GM18861 (cell line): ENCODE measurements around the gene SLC12A5.
"Not testable (repeated sequence)": the region's sequence is repeated elsewhere in the genome, so short reads cannot be mapped to it uniquely, and the experiment has no call there.

Experiments used
- ATAC-seq: cut with Tn5 transposase; IDR thresholded peaks from one replicate; pipeline ENCODE4 v1.9.1; 2021; ENCODE audit not compliant: unreplicated experiment

SLC12A5 gene

DNA sequence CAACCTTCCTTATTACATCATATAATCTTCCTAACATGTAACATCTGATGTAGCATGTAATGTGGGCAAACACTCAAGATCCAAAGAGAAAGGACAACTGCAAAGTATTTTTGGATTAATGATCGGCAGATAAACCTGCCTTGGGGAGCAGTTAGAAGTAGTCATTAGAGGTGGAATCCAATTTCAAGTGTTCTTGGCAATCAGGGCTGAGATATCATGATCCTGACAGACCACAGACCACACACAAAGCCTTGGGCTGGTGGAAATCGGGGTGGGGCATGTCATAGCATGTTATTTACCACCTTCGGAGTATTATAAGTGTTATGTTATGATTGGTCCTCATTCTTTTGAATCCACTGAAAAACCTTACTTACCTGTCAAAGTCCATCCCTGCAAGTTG lies 44.4 kb downstream of the SLC12A5 start:
- no peak for ATAC-seq

DNA sequence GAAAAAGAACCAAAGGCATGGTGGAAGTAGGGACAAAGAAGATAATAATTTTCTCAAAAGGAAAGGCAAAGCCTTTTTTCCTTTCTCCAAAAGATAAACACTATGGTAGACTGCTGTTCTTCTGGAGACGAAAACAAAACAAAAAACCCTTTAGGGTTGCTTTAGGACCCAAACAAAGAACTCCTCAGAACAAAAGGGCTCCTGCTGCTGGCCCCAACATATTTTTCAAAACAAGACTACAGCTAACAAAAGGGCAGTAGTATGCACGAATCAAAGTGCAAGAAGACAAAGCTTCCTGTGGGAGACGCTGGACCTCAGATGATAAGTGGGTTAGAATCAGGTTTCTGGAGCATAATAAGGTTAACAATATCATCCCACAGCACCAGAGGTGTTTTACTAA lies 45.0 kb downstream of the SLC12A5 start:
- no peak for ATAC-seq

DNA sequence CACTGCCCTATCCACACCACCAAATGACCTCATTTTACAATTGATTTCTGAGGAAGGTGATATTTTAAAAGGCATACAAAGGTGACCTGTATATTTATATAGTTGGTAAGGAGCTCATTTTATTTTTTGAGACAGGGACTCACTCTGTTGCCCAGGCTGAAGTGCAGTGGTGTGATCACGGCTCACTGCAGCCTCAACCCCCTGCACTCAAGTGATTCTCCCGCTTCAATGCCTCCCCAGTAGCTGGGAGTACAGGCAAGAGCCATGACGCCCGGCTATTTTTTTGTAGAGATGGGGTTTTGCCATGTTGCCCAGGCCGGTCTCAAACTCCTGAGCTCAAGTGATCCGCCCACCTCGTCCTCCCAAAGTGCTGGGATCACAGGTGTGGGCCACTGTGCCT lies 47.8 kb downstream of the SLC12A5 start:
- no peak for ATAC-seq

DNA sequence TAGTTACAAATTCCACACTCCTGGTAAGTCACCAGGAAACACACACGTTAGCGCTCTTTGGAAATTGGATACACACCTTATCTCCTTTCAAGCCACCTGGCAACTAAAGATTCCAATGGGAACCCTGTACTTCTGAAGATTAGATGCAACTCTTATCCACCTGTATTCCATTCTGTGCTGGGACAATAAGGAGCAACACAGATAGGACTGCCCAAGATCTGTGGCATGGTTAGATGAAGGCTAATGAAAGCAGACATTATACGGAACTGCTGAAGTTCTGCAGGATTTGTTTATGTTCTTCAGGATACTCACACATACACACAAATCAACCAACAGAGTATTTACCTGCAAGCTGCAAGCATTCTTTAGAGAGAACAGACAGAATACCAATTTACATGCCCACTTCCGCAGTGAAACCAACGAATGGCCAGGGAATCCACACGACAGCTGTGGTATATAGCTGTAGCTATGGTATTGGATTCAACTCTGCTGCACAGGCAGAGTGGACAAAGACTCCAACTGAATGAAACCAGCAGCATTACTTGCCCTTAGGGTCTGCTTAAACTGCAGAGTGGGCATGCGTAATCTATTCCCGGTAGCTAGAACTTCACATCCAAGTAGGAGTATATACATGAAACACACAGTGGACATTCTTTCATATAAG lies 48.8 kb downstream of the SLC12A5 start:
- no peak for ATAC-seq

DNA sequence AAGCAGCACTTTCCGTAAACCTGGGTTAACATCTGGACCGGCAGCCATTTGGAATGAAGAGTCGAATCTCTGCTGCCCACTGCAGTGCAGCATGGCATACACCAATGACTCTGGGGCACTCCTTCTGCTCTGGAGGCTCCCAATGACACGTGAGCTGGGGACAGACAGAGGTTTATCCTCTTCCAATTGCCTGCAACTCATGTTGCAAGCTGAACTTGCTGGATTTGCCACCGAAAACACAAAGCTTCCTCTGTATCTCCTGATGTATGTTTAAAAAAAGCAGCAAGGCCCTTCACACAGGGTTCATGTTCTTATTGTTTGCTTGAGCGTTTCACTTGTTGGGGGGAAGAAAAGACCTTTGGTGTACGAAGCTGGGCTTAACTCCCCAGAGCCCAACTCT lies 49.9 kb downstream of the SLC12A5 start:
- ATAC-seq = no peak

DNA sequence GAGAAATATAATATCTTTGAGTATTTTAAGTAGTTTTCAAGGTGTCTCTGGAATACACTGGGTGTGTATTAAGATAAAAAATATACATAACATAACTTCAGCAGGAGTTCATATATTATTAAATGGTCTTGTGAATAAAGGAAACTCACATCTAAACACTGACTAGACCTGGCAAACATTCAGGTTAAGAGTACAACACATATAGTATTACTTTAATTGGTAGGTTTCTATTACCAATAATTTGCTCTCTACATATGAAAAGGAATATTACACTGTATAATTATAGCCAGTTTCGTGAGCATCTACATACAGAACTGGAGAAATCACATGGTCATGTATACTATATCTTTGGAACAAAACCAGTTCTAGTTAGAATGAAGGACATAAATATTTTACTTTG lies 52.1 kb downstream of the SLC12A5 start:
- no peak for ATAC-seq

DNA sequence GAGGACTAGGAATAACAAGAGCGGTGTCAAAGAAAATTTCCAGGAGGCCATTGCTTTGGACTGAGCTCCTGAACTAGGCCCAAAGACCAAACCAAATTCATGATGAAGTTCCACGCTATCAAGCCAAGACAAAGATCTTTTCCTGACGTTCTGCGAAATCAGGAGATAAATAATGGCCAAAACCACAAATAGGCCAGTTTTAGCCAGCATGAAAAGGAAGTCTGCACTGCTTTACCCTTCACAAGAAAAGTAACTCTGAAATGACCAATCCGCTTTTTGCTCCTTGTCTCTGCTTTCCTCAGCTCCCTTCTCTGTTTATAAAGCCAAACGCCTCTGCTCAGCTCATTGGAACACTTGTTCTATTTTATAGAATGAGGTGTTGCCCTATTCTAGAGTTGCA lies 54.1 kb downstream of the SLC12A5 start:
- no peak for ATAC-seq

DNA sequence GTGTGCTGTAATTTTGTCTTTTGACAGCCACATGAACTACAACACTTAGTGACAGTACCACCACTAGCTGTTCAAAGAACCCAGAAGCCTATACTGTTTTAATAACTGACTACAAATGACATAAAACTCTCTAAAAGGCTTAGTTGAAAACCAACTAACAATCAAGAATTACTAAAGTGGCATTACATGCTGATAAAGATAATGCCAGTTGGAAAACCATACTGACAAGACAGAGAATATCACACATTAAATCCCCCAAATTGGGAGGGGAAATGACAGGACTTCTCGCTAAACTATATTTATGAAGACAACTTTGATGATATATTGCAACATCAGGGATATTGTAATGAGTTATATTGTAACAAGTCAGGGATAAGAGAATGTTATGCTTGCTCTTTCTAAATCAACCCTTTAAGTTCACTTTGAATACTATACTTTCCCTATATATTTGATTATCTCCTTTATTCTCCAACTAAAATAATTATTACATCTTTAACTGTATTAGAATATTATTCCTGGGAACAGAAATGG lies 54.6 kb downstream of the SLC12A5 start:
- no peak for ATAC-seq

DNA sequence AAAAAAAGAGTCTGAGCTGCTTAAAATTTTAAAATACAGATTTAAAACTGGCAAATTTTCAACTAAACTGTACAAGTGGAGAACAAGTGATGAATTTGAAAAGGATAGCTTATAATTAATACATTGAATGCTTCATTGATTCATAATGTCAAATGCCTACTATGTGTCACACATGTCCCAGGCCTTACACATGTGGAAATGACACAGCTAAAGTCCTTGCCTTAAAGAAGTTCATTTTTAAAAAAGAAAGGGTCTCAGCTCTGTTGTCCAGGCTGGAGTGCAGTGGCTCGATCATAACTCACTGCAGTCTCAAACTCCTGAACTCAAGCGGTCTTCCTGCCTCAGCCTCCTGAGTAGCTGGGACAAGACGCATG lies 55.8 kb downstream of the SLC12A5 start:
- ATAC-seq = no peak

DNA sequence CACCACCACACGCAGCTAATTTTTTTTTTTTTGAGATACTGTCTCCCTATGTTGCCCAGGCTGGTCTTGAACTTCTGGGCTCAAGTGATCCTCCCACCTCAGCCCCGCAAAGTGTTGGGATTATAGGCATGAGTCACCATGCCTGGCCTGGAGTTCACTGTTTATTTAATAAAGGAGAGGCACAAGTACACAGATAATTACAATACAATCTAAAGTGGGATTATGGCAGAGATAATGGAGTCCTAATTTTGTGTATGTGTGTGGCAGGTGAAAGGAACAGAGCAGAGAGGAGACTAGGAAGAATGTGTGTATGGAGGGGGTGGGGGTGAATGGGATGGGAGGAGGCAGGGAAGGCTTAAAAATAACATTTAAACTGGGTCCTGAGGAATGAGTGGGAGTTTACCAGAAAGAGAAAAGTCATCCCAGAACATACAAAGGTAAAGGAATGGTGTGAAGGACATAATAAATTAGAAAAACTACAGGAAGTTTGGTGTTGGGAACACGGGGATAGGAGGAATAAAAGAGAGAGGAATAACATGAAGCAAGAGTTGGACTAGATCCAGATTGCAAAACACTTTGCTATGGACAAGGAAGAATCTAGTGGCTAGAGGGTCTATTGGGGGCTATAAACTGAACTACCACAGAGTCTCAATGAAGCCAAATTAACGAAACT lies 56.3 kb downstream of the SLC12A5 start:
- no peak for ATAC-seq

DNA sequence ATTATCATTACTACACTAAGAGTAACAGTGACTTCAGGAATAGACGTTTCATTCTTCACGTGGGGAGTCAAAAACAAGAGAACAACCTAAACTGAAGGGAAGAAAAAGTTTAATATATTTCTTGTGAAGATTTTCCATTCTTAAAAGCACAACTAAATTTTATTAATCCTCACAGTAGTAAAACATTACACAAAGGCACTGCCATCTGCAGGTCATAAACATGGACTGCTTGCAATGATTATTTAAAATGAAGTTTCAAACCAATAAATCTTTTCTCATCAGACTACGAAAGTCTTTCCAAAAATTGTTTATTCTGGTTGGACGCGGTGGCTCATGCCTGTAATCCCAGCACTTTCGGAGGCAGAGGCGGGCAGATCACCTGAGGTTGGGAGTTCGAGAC lies 58.1 kb downstream of the SLC12A5 start:
- no peak for ATAC-seq

DNA sequence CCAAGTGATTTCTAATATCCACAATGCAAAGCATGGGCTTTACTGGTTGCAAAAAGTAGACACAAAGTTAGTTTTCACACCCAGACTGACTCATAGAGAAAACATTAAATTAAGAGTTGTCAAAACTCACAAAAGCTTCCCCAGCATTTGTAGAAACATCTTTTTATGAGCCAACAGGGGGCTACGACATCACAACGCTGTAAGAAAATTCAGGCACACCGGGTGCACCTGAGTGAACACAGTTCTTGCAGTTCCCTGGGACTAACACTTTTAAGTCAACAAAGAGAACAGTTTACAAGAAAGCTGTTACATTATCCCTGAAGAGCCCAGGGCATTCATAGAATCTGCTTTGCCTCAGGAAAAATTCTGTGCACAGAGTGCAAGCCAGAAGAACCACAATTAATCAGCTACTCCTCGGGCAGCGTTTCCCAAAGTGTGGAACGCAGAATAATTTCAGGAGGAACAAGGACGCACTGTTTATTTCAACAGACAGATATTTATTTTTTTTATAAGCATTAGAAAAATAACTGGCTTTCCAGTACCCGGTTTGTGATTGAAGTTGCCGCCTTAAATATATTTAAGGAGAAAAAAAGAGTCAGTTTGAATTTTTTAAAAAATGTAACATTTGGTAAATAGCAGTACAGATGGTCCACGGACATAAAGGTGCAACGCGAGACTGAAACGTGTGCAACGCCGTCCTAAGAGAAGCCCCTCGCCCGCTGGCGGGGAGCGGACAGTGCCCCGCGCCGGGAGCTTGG lies 59.6 kb downstream of the SLC12A5 start:
- ATAC-seq = no peak

DNA sequence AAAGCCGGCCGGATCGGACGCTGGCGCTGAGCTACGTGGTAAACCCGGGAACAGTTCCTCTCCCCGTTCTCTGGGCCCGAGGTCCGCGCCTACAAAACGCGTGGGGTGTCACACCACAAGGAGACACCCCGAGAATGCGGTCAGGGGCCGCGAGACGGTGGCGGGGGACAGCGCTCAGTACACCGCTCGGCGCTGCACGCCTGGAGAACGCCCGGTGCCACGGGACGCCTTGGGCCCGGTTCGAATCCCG lies 60.1 kb downstream of the SLC12A5 start:
- ATAC-seq = no peak

DNA sequence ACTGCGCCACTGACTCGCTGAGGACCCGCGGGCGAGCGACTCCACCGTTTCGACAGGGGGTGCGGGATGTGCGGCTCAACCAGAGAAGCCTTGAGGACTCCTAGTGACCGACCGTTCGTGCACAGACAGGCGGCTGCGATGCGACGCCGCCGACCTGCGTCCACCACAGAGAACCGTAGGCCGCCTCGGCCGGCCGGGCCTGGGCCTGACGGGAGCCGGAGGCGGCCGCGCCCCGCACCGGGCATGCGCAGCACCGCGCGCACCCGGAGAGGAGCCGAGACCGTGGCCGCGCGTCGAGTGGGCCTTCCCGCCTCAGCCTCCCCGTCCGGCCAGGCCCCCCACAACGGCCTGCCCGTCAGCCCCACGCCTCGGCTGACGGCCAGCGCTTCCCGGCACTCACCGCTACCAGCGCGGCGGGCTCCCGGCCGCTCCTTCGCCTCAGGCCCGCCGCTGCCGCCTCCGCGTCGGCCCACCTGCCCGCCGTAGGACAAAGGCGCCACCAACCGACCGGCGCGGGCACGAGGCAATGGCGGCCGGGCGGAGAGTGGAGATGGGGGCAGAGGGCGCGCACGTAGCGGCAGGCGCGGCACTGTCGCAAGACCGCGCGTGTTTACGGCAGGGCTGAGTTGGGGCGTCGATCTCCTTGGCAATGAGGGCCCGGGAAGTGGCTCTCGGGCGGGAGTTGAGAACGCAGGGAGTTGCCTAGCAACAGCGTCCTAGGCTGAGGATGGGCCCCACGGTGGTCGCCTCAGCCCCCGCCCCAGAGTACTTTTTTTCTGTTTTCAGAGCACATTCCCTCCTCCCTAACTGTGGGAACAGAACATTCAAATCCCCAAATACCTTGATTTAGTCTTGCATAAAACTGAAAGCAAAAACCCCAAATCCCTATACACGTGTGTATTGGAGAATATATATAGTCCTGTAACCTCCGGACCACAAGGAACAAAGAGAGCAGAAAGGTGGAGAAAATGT lies 60.7 kb downstream of the SLC12A5 start, which contains the start of gene NCOA5:
Gene NCOA5, minus strand, starts transcription at position 546 of the 972 bp plus-strand sequence. CDS start 10,538 bp downstream, outside the sequence.
- ATAC-seq = peak; percentile 69

DNA sequence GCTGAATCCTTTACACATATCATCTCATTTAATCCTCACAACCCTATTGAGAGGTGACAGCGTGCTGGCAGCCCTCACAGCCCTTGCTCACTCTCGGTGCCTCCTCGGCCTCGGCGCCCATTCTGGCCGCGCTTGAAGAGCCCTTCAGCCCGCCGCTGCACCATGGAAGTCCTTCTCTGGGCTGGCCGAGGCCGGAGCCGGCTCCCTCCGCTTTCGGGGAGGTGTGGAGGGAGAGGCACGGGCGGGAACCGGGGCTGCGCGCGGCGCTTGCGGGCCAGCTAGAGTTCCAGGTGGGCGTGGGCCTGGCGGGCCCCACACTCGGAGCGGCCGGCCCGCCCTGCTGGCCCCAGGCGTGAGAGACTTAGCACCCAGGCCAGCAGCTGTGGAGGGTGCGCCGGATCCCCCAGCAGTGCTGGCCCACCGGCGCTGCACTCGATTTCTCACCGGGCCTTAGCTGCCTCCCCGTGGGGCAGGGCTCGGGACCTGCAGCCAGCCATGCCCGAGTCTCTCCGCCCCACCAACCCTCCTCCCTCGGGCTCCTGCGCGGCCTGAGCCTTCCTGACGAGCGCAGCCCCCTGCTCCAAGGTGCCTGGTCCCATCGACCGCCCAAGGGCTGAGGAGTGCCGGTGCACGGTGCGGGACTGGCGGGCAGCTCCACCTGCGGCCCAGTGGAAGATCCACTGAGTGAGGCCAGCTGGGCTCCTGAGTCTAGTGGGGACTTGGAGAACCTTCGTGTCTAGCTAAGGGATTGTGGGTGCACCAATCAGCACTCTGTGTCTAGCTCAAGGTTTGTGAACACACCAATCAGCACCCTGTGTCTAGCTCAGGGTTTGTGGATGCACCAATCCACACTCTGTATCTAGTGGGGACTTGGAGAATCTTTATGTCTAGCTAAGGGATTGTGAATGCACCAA lies 62.9 kb downstream of the SLC12A5 start:
- ATAC-seq = not testable (repeated sequence)

DNA sequence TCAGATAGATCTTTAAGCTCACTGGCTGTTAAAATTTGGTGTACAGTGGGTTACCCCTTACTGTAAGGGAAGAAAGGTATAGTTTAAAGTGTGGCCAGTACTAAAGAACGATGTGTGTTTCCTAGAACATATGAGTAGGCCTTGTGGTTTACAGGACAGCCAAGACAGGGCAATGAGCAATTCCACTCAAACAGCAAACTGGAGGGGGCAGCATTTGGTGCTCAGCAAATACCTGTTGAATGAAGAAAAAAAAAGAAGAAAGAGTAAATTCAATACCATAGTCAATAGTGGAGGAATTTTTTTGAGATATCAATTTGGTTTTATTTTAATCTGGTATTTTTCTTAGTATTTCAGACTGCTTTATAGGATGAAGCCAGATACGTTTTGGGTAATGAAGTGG lies 64.5 kb downstream of the SLC12A5 start:
- no peak for ATAC-seq

DNA sequence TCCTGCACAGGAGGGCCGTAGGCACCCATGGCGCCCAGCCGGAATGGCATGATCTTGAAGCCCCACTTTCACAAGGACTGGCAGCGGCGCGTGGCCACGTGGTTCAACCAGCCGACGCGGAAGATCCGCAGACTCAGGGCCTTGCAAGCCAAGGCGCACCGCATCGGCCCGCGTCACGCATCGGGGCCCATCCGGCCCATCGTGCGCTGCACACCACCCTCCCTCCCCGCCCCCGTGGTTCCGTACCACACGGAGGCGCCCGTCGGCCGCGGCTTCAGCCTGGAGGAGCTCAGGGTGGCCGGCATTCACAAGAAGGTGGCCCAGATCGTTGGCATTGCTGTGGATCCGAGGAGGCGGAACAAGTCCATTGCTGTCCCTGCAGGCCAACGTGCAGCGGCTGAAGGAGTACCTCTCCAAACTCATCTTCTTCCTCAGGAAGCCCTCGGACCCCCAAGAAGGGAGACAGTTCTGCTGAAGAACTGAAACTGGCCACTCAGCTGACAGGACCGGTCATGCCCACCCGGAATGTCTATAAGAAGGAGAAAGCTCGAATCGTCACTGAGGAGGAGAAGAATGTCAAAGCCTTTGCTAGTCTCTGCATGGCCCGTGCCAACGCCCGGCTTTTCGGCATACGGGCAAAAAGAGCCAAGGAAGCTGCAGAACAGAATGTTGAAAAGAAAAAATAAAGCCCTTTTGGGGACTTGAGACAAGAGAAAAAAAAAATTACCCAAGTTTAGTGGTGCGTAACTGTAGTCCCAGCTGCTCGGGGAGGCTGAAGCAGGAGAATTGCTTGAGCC lies 70.7 kb downstream of the SLC12A5 start:
- ATAC-seq = no peak

DNA sequence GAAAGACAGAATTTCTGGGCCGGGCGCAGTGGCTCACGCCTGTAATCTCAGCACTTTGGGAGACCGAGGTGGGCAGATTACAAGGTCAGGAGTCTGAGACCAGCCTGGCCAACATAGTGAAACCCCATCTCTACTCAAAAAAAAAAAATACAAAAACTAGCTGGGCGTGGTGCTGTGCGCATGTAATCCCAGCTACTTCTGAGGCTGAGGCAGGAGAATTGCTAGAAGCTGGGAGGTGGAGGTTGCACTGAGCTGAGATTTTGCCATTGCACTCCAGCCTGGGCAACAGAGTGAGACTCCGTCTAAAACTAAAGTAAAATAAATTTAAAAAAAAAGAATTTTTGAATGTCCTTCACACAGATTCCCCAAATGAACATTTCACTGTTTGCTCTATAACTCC lies 71.4 kb downstream of the SLC12A5 start:
- ATAC-seq = not testable (repeated sequence)

DNA sequence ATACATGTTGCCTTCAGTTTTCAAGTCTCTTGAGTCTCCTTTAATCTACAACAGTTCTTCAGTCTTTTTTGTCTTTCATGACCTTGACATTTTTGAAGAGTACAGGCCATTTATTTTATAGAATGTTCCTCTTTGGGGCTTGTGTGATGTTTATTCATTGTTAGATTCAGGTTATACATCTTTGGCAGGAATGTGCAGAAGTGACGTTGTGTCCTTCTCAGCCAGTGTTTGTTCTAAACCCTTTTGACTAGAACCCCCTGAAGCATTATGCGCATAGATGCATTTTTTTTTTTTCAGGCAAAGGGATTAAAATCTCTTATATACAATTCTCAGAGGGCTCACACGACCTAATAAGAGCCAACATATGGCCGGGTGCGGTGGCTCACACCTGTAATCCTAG lies 72.0 kb downstream of the SLC12A5 start:
- no peak for ATAC-seq
